GOT3 (cell line): ENCODE data around the gene ZNF280A.

Experiments
- DNase-seq: peaks from one replicate; lab custom pipeline; 2025; ENCODE audit warnings: mixed read lengths; lab: John Stamatoyannopoulos, UW

The ZNF280A gene, protein sequence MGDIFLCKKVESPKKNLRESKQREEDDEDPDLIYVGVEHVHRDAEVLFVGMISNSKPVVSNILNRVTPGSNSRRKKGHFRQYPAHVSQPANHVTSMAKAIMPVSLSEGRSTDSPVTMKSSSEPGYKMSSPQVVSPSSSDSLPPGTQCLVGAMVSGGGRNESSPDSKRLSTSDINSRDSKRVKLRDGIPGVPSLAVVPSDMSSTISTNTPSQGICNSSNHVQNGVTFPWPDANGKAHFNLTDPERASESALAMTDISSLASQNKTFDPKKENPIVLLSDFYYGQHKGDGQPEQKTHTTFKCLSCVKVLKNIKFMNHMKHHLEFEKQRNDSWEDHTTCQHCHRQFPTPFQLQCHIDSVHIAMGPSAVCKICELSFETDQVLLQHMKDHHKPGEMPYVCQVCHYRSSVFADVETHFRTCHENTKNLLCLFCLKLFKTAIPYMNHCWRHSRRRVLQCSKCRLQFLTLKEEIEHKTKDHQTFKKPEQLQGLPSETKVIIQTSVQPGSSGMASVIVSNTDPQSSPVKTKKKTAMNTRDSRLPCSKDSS

DNA sequence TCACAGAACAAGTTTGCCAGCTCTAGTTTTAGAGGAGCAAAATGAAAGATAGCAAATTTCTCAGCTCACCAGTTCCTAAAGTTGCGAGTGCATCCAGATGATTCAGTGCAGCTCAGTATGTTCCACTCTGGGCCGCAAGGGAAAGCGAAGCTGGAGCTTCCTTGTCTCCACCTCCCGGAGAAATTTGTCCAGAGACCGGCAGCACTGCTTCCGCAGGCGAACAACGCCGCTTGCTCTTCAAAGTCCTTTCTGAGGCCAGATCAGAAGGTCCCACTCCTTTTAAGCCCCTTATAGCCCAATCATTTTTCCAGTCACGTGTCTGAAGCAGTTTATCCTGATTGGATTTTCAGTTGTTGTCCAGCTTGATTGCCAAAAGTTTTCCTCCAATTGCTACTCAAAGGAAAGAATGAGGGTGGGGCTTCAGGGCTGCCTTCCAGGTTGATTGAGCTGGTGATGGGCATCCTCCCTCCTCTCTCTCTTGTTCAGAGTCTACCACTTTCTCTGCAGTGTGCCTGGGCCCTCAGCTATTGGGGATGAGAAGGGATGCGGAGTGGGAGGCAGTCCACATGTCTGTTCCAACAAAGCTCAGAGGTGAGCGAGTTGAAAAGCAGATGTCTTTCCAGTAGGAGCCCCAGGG lies at the start of gene ZNF280A:
Gene ZNF280A (minus strand): TSS at position 251 of the 637 bp plus-strand sequence. CDS start 4,640 bp downstream, outside the sequence.
- DNase-seq, result peak; percentile 7

DNA sequence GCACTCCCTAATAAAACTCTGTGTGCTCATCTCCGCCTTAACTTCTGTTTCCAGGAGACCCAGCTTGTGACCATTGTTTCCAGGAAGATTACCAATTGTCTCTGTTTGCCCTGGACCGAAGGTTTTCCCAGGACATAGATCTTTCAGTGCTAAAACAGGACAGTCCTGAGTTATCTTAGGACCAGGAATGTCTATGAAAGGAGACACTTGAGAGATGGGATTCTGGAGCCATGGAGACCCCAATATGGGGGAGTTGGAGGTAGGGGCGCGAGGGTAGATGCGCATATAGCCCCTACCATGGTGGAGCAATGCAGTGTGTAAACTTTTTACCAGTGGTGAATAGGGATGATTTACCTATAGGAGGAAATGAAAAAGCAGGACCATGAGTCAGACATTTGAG lies 49.1 kb upstream of the ZNF280A start:
- DNase-seq, result no peak

GRCh38 chr22:22565981-22566380 lies 45.9 kb upstream of the ZNF280A start:
- no peak for DNase-seq

- peak; percentile 44 for DNase-seq
These were observed 39.0 kb upstream of the ZNF280A start, which contains the start of gene PRAME for GRCh38 chr22:22558972-22559603. TSS of gene PRAME (minus strand) at chr22:22559265. CDS start at chr22:22556832, 2,433 bp downstream.

GRCh38 chr22:22558071-22558971 lies 38.3 kb upstream of the ZNF280A start:
- no peak for DNase-seq

DNA sequence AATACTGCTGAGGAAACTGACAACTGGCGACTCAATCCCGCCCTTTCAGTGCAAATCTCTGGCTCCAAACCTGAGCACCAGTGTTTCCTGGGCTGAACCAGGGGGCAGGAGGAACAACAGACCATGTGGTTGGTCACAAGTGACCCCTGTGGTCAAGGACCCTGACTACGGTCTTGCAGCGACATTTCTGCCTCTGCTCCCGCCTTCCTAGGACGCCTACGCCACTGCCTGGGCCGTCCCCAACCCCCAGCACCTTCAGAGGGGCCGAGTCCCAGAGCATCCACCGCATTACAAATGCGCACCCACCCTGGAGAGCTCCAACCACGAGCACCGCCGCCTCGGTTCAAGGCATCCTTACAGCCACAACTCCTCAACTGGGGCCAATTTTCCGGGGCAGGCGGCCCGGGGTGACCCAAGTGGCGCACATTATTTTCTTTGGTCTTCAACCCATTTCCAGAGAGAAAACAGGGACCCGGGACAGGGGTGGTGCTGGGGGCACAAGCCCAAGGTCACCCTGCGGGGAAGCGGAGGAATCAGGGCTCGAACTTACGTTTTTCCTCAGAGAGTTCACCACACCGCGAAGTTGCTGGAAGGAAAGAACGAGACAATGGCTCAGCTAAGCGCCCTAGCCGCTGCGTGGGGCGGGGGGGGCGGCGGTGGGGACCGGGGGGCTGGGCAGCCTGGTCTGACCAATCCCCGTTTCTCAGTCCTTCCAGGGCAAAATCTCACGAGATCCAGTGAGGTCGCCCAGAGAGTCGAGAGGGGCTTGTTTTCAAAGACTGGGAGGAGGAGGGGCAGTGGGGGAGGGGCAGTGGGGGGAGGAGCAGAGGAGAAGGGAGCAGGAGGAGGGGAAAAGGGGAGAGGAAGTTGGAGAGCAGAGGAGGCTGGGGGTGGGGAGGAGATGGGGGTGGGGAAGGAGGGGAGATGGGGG lies 37.2 kb upstream of the ZNF280A start:
- no peak for DNase-seq

DNA sequence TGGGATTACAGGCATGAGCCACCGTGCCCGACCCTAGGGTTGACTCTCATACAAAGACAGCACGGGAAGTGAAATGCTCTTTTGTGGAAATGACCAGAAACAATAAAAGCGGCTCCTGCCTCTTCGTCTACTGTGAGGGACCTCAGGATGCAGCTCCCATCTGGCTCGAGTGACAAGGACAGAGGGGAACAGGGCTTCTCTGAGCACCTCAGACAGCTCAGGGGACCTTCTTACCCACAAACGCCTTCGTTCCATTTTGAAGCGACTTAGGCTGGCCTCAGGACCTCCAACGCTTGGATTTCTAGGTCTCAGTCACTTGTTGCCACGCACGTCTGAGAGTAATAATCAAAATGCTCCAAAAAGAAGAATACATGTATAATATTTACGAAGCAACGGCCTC lies 36.5 kb upstream of the ZNF280A start:
- DNase-seq, result no peak

DNA sequence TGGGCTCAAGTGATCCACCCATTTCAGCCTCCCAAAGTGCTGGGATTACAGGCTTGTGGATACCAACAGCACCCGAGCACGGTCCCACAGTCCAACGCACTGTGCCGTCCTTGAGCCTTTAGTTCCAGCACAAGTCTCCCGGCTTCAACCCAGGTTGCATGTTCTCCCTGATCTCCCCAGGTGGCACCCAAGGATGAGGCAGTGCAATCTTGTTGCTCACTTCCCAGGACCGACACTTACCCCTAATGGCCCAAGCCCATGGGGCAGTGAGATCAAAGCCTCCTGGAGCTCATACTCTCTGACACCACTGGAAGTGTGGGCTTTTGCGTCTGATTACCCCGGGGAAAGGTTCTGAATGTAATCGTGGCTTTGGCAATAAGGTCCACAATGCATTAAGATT lies 35.5 kb upstream of the ZNF280A start:
- no peak for DNase-seq

DNA sequence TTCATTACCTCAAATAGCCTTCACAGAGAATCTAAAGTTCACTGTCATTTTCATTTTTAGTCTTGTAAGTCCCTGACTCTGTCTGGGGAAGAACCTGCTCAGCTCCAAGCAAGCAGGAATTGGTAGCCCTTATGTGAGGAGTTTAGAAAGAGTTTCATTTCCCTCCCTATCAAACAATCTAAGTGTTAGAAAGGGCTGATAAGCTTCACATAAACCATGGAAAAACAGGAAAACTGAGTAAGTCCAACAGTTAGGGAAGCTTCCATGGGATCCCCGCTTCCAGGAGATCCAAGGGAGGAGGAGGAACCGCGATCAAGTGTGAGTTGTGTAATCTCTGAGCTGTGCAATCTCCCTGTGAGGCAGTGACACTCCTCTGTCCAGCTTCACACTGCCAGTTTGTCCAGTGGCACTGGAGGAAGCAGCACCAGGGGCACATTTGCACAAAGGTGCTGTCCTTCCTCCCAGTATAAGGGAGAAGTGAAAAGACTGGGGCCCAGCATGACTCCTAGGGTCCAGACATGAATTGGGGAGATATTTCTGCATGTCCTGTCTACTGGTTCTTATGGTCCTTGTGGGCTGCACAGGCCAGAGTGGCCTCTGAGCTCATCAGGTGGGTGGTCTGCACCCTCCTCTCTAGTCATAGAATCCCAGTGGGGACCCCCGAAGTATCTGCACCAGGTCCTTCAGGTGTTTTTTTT lies 34.7 kb upstream of the ZNF280A start:
- no peak for DNase-seq

DNA sequence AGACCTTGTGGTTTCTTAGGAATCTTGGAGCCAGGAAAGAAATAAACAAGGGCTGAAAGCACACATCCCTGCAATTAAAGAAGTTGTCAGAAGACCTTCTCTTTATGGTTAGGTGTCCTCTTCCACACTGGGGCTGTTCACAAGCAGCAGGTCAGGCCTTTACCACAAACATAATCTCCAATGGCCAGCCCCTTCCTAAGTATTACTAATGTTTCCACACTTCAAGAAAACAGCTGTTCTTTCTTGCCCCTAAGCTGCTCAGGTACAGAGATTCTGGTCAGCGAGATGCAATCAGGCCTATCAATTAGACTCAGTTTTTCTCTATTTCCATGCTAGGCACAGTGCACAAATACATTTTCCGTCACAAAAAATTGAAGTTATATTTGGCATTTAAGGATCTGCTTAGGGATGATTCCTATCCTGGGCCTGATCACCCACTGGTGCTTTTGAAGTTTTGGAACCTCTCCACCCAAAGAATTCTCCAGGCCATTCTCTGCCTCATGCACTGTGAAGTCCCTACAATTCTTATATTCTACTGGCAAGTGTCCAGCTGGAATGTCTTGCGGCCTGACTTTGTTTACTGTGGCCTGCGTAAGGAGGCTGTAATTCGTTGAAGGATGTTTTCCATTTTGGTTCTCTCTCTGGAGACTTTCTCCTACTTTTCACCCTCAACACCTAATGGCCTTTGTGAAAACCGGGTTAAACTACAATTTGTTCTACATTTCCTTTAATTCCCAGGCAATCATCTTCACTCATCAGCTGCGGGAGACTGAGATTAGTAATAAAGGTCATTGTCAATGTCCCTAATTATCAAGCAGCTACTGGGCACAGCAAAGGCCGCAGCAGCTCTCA lies 33.9 kb upstream of the ZNF280A start:
- DNase-seq, result no peak

DNA sequence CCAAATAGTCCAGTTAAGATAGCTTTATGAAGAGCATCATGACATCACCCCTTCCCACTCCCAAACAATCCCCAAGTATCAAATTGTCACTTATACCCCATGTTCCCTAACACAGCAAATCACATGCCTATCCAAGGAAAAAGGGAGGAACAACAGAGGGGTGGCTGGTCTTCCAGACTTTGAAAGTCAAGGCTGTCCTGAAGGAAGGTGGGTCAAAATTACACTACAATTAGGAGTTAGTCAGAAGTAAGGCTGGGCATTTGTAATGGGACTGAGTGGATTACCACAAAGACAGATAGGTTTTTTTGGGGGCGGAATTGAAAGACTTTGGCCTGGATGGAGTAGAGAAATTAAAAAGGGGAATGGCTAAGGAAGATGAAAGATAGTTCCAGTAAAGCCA lies 33.1 kb upstream of the ZNF280A start:
- no peak for DNase-seq

DNA sequence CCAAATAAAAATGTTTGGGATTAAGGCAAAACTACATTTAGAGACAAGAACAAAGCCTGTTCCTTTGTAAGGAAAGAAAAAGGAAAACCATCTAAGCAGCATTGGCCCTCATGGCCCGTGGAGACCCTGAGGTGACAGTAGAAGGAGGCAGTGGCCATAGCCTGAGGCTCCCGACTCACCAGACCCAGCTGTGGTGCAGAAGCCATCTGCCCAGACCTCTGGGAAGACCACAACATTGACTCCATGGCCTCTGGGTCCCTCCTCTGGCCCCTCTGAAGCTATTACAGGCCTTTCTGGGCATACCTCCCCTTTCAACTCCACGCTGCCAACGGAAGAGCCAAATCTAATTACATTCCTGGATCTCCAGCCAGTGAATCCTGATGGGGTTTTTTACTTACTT lies 32.6 kb upstream of the ZNF280A start:
- DNase-seq, result no peak

- no peak for DNase-seq
These were observed 30.8 kb upstream of the ZNF280A start for GRCh38 chr22:22550789-22551434.

GRCh38 chr22:22548910-22549309 lies 28.8 kb upstream of the ZNF280A start:
- no peak for DNase-seq

DNA sequence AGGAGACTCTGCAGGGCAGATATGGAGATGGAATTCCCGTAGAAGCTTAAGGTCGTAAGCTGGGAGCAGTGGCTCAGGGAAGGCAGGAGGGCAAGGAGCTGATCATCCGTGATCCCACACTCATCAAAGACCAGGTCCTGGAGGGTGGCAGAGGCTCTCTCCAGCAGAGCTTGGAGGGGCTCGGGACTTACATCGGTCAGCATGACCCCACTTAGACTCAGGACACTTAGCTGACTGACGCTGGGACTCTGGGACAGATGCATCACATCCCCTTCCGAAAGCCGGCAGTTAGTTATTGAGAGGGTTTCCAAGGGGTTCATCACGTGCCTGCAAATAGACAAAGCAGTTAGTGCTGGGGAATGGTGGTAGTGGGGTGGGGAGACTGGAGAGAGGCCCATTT lies 28.2 kb upstream of the ZNF280A start:
- no peak for DNase-seq

GRCh38 chr22:22547692-22548300 lies 27.7 kb upstream of the ZNF280A start:
- no peak for DNase-seq

DNA sequence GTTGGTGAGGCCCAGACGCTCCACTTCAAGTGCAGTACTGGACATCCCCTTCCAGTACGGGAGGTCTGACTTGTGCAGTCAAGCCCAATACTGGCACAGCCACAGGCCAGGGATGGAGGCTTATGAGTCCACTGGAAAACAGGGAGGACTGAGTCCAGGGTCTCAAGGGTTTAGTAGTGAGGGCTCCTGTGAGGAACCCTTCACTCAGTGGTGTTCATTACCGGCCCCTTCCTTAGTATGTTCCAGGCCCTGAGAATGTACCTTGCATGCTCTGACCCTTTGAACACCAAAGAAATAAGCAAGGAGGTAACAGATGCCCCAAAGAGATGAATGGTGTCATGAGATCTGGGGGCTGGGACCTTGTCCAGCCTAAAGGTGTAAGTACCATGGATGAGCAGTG lies 27.2 kb upstream of the ZNF280A start:
- no peak for DNase-seq

- no peak for DNase-seq
These were observed 26.4 kb upstream of the ZNF280A start for GRCh38 chr22:22546490-22546889.
